Fibroblast of skin of left biceps (primary cell): ENCODE data around the gene CTSE.

ENCODE experiments used
- DNase-seq, 2 experiments: peaks; one replicate each; pipeline ENCODE4 v3.0.0-alpha.2; 2013; ENCODE audit warnings: low read depth in 2 of 2

The CTSE gene

DNA sequence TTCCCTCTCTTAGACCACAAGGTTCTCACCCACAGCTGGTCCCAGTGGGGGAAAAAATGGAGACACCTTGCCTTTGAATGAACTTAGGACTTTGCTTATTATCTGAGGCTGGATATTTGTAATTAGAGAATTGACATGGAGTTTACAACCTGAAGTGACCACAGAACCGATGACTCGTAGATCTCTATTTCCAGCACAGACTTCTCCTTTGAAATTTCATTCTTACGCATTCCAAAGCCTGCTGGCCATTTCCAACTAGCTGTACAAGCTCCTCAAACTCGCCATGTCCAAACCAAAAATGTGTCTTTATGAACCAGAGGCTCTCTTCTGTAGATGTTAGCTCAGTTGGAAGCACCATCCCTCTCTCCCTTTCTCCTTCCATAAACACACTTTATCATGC, 32.5 kb downstream of the CTSE start:
- DNase-seq: no peak

DNA sequence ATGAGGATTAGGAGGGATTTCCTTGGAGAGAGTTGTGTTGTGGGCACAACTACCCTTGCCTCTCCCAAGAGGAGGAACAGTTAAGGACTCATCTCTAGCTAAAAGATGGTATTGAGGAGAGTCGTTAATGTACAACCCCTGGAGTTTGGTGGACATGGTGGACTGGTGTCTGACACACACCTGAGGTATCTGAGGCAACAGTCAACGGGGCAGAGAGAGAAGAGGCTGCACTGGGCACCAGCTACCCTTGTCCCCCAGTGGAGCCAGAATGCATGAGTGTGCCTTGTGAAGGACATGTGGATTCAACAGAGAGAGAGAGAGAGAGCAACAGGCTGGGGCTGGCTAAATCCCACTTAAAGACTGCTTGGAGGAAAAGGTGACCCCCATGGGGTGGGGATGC, 33.5 kb downstream of the CTSE start:
- no peak for DNase-seq

DNA sequence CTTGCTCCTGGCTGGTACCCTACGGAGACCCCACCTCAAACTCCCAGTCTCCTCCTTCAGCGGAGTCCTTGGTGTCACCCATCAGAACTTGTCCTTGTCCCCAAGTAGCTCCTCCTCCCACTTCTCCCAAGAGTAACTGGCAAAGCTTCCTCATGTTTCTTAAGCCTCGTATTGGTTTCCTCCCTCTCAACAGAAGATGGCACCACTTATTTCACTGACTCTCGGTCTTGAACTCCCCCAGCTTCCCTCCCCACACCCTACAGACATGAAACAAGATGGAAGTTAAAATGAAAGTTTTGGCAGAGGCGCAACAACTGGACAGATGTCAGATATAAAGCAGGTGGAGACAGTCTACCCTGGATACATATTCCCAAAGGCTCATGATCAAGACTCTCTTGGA, 33.9 kb downstream of the CTSE start:
- no peak for DNase-seq

DNA sequence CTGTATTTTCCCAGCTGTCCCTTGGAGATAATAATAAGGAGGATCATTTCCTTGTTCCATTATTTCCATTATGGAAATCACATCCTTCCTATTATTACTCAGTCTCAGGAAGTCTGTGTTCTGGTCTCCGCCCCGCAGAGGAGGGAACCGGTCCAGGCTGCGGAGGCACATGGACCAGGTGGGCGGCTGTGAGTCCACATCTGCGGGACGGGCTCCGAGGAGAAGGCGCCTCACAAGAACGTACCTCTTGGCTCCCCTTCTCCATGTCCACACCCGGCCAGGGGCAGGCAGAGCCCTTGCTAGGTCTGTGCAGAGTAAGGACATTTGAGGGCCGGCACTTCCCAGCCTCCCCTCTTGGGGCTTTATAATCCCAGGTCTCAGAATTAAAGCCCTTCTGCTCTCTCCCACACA, 35.1 kb downstream of the CTSE start:
- no peak for DNase-seq

DNA sequence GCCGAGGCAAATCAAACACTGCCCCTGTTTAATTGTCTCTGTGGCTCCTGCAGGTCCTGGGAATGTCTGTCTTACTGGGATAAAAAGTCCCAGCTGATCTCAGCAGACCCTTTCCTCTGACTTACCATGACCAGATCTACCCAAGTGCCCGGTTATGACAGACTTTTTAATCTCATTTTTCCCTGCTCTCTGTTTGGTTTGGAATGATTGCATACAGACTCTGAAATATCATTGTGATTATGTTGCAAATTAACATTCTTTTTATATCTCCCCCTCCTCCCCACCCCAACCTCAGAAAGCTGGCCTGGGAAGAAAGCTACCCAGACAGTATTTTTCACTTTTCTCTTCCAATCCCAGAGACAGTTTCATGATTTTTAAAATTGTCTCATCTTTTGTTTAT, 36.8 kb downstream of the CTSE start:
- DNase-seq: no peak

DNA sequence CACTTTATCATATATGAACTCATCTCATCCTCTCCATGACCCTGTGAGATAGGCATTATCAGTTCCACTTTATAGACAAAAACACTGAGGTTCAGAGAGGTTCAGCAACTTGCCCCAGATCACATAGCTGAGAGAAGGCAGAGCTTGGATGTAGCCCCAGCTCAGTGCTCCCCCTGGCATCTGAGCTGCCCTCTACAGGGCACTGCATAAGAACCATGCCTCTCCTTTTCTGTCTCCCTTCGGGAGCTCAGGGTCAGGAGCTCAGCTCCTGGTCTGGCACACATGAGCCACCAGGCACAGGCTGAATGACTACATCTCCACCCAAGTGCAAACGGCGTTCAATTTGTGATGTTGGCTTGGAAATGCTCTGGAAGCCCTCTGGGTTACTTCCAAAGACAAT, 37.4 kb downstream of the CTSE start:
- DNase-seq: no peak

DNA sequence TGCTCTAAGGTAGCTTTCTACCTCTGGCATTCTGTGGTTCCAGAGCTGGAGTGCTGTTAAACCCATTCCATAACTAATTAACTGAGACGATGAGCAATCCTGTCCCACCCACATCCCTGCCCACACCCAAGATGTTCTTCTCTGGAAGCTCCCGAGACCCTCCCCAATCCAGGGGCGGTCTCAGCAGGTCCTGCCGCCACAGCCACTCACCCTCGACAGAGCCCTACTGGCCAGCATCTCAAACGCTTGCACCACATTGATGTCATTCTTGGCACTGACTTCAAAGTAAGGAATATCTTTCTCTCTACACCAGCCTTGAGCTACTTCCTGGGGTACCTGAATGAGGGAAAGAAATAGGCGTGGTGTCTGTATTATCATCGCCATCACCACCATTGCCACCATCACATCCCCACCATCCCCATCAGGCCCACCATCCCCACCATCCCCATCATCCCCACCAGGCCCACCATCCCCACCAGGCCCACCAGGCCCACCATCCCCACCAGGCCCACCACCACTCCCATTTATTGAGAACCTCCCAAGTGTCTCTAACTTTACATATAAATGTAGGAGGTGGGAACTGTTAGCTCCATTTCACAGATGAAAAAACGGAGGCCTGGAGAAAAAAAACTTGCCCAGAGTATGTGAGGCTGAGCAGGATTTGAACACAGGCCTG, 38.2 kb downstream of the CTSE start:
- no peak for DNase-seq

DNA sequence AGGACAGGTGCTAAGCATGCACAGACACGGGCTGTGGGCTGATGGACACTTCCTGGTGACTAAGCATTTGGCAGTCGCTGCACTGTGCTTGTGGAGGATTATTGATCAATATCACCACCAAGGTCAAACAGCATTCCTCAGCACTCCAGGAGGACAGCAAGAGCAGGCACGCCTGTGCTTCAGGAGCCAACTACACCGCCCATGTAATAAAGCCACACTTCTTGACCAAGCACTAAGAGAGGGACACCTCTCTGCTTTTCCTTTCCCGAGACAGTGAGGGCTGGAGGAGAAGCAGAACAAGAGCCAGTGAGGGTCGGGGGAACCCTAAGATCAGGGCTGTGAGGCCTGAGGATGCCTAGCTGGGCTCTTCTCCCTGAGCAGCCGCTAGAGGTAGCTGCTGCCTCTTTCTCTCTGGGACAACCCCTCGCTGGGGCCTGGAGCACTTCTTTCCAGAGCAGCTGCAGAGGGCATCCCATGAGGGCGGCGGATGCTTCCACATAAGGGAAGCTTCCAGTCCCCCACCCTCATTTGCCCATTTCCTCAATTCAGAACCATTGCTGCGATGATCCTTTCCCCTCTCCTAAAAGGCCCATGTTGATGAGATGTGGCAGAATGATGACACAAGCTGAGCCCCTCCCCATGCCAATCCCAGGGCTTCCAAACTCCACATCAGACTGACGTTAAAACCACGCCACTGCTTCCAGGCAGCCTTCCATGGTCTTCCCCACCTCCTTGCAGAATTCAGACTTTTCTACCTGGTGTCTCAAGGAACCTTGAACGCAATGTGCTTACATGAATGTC, 39.6 kb downstream of the CTSE start:
- DNase-seq: no peak

DNA sequence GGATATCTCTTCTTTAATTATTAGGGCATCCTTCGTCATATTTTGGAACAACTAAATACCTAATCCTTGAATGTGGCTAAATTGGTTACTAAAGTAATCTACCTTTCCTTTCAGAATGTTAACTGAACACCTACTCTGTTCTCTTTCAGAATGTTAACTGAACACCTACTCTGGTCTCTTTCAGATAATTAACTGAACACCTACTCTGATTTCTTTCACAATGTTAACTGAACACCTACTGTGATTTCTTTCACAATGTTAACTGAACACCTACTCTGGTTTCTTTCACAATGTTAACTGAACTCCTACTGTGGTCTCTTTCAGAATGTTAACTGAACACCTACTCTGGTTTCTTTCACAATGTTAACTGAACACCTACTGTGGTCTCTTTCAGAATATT, 42.4 kb downstream of the CTSE start:
- no peak for DNase-seq

DNA sequence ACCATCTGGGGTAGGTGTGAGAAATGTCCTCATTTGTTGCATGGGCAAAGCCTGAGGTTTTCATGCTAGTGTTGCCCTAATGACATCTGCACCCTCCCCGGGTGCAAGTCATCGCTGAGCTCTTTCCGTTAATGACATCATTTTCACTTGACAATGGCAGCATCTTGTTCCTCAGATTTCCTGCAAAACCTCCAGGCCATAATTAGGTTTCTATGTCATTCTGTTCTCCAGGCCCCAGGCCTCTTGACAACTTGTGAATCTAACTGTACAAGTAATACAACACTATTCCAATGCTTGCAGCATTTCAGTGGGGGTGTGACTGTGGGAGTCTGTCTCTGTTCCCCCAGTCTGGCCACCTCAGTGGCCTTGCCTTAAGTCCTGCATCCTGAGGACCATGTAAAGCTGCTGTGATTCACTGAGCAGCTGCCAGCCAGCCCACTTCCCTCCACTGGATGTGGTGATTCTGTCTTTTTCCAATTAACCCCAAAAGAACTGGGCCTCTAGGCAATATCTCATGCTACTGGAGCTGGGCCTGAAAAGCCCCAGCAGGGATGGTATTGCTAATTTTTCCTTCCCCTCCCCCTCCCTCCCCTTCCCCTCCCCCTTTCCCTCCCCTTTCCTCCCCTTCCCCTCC, 43.3 kb downstream of the CTSE start:
- no peak for DNase-seq

DNA sequence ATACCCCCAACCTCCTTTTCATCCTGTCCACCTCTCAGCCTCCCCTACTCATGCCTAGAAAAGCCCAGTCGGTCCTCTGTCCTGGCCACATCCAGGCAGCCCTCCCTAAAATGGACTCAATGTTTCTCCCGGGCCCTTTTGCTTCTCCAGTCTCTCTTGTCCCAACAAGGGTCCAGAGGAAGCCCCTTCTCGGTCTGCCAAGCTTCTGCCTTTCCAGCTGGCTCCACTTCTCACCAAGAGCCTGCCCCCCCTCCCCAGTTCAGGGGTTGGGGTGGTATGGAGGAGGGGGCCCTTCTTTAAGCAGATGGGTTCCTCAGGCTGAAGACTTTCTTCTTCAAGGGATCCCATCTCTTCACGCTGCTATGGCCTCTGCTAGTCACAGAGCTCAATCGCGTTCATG, 44.4 kb downstream of the CTSE start:
- no peak for DNase-seq

DNA sequence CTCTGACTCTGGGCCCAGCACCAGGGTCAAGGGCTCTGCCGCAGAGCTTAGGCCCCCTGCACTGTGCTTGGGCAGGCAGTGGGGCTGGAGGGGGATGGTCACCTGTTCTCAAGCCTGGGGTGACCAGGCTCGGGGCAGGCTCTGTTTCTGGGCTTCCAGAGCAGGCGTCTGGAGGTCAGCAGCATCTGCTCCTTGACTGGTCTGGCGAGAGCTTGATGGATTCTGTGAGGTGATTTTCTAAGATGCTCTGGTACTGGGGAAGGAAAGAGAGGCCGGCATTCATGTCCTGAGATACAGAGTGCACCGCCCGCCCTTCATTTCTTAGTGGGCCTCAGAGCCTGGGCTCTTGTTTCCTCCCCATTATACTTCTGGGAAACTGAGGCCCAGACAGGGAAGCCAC, 45.0 kb downstream of the CTSE start:
- DNase-seq: no peak

DNA sequence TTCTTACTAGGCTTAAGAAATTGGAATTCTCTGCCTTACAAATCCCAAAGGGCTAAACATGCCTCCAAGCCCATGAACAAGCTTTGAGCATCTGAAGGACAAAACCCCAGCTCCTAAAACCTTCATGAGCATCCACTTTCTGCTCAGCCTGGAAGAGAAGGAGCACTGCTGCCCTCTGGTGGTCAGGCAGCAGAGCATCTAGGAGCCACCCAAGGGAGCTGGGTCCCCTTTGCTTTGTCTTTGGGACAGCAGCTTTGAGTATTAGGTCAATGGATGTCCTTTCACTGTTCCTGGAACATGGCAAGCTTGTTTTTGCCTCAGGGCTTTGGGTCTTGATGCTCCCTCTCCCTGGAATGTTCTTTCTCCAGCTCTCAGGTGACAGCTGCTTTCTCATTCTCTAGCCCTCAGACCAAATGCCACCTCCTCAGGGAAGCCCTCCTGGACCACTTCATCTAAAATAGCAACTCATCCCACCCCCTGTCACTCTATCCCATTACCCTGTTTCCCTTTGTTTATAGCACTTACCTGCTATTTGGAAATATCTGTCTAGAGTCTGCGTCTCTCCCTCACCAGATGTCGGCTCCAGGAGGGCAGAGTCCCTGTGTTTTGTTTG, 46.2 kb downstream of the CTSE start:
- DNase-seq: peak; percentile 64 to 71

DNA sequence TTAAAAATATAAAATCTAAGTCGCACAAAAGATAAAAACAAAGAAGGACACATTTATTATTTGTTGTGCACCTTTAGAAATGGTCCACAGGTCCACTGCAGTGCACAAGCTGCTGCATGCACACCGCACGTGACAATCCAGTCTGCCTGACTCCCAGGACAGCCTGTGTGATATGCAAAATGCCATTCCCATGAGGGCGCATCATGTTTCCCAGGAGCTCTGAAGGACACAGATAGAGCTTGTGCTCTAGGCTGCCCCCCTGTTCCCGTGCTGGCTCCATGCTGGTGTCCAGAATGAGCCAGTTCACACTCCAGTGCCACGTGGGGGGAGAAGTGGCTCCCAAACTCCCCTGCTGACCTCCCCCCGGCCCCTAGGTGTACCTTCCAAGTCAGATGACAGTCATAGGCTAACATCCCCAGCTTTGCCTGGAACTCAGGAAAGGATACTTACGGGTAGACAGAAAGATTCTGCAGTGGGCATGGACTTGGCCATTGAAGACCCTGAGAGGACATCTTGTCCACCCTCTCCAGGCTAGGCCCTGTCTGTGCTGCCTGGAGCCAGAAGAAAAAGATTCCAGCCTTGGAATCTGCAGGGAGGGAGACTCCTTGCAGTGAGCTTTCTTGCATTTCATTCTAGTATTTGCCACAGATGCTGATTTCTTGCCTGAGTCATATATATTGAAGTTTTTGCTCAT, 46.8 kb downstream of the CTSE start:
- no peak for DNase-seq

DNA sequence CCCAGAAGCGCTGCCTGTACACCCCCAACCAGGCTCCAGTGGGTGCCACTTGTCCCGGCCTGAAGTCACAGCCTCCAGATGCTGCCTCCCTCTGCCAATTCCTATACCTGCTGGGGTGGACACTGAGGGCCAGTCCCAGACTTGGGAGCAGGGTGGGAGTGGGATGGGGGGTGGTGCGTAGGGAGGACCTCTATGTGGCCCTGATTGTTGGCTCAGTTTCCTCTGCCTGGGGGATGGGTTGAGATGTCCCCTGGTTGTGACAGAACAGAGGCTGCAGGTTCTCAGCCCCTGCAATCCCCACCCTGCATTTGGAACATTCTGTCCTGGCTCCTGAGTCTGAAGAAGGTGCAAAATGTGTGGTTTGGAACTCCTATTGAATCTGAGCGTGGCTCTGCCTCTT, 47.7 kb downstream of the CTSE start:
- no peak for DNase-seq

DNA sequence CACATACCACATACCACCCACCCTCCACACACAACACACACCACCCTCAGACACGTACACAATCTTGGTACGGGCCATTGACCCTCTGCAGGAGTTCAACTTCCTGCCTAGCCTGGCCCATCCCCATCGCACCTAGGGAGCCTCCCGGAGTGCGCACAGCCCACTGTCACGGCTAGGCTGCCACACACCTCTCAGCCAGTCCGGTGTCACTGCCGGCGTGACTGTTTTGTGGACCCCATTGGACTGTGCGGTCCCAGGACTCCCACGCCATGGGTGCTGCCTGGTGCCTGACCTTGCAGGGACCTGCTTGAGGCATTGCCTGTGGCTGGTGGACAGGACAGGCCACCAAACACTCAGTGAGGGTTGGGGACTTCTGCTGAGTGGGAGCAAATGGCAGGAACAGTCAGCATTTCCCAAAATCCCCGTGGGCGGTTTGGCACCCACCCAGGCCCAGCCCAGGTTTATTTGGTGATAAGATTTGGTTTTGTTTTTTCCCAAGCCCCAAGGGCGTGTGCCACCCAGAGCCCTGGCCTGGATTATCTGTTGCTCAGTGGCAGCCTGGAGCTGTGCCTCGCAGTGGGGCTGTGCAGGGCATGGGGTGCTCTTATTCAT, 48.2 kb downstream of the CTSE start:
- no peak for DNase-seq

DNA sequence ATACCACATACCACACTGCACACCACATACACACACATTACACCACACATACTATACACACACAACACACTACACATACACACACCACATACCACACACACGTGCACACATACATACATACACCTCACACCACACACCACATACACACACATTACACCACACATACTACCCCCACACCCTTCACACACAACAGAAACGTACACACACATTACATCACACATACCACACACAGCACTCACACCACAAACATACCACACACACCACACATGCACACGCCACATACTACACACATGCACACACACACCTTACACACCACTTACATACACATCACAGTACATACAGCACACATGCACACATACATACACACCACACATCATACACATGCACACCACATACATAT, 49.0 kb downstream of the CTSE start:
- DNase-seq: no peak

DNA sequence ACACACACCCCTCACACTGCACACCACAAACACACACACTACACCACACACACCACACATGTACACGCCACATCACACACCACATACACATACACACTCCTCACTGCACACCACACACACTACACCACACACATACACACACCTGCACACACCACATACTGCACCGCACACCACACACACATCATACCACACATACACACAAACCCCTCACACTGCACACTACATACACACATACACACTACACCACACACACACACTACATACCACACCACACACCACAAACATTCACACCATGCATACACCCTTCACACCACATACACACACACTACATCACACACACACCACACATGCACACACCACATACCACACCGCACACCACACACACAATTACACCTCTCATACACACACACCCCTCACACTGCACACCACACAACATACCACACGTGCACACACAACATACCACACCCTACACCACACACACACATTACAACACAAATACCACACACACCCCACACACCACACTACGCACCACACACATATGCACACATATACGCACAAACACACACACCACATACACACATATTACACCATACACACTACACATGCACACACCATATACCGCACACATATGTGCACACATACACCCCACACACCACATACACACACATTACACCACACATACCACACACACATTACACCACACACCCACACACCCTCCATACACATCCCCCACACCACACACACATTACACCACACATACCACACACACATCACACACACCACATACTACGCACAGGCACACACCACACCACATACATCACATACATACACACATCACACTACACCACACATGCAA, 50.1 kb downstream of the CTSE start:
- DNase-seq: no peak

DNA sequence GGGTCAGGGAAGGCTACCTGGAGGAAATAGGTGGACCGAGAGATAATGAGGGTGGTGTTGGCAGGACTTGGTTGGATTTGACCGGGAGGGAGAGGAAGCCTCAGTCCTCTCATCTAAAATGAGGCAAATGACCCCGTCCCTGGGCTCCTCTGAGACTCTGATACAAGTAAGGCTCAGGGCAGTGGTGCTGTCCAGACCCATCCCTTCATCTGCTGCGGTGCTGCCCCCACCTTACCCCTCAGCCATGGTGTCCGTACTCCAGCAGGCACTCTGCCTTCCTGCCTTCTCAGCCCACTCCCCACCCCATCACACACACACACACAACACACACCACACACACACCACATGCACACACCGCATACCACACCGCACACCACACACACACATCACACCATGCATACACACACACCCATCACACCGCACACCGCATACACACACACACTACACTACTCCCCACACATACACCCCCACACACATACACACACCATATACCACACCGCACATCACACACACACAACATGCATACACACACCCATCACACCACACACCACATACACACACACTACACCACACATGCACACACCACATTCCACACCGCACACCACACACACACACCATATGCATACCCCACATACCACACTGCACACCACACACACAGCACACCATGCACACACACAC, 51.1 kb downstream of the CTSE start:
- no peak for DNase-seq

DNA sequence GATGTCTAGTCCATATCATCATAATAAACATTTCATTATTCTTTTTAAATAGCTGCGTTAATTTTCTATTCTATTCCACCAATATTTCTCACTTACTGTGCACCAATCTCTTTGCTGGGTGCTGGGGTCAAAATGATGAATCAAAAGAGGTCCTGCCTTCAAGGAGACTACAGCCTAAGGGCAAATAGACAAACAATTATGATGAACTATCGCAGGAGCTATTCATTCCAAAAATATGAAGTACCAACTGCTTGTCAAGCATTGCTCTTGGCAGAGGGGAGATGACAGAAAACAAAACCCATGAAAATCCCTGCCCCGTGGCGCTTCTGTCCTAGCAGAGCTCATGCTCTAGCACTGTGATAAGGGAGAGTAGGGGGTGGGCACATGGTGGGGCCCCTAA, 51.6 kb downstream of the CTSE start:
- DNase-seq: no peak
